Skeletal muscle tissue (tissue), 4 donors: Measurements from ENCODE around the gene PPA1. TPM values are rescaled to one million over a fixed set of nuclear protein-coding genes. Genes with fewer than 3 reads are reported as not detected.
A peak's percentile ranks its signal among the peaks of the same experiment; 100 is the strongest.

Experiments
- H3K27ac ChIP-seq: one replicate; pipeline ENCODE4 v1.7.0; 2013; ENCODE audit warnings: mild to moderate bottlenecking, low read depth, low read length, inconsistent platforms
- H3K27me3 ChIP-seq, 3 donors: one replicate each; pipeline ENCODE4 v1.7.0; 2013; ENCODE audit warnings: low read length in 3 of 3; ENCODE audit not compliant: control insufficient read depth in 3 of 3, insufficient read depth in 3 of 3
- H3K36me3 ChIP-seq, 3 donors: one replicate each; pipeline ENCODE4 v1.7.0; 2013; ENCODE audit warnings: low read length in 3 of 3; ENCODE audit not compliant: control insufficient read depth in 3 of 3, insufficient read depth in 3 of 3
- H3K4me1 ChIP-seq, 3 donors: one replicate each; pipeline ENCODE4 v1.7.0; 2013; ENCODE audit warnings: low read length in 3 of 3, mild to moderate bottlenecking in 3 of 3; ENCODE audit not compliant: control insufficient read depth in 3 of 3, insufficient read depth in 3 of 3
- H3K4me3 ChIP-seq, 3 donors: one replicate each; pipeline ENCODE4 v1.7.0; 2013; ENCODE audit warnings: low read length in 3 of 3
- H3K9ac ChIP-seq, 3 donors: one replicate each; pipeline ENCODE4 v1.7.0; 2013; ENCODE audit warnings: low read length in 3 of 3, mild to moderate bottlenecking in 3 of 3, moderate library complexity in 2 of 3, low read depth in 1 of 3
- H3K9me3 ChIP-seq, 3 donors: one replicate each; pipeline ENCODE4 v1.7.0; 2013; ENCODE audit warnings: low read length in 3 of 3; ENCODE audit not compliant: control insufficient read depth in 3 of 3
- total RNA-seq: library from RNA; depleted of rRNA; stranded (reverse); fragments of >200 nt; gene quantifications from one replicate; pipeline ENCODE4 v1.2.3, GENCODE V29; 2014
- donor health status: Osteomylitis.

PPA1 gene
- total RNA-seq, 1 donor from 2014 or later, result 59.5 TPM

DNA sequence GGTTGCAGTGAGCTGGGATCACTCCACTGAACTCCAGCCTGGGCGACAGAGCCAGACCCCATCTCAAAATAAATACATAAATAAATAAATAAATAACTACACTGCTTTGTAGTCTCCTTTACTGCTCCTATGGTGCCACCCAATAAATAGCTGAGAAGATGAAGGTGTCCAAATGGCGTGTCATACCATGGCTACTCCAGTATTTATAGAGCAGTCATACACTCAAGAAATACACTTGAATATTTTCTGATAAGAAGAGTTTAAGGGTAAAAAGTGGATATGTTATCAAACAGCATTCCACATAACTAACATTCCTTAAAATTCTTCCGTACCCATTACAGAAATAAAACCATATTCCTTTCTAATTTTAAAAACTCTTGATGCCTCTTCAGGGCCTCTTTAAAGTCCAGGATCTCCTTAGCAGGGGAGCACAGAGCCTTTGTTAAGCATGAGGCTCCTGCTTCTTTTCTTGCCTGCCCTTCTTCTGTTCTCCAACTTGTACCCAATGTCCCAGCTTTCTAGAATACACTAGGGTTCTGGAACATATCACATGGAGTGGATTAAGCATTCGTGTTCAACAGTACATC is 55.0 kb downstream of the PPA1 start:
- Histone ChIP-seq H3K4me3 (no peak overlapping the region), H3K9ac (no peak overlapping the region), H3K27me3 (no peaks in the 10 kb centered on the region), H3K27ac (no peak overlapping the region), H3K4me1 (peaks cover 0 to 6% (median 3%) of the 10 kb centered on the region in 3 donors), H3K36me3 (no peaks in the 10 kb centered on the region), H3K9me3 (peaks cover 0 to 3% (median 0%) of the 10 kb centered on the region in 3 donors)

DNA sequence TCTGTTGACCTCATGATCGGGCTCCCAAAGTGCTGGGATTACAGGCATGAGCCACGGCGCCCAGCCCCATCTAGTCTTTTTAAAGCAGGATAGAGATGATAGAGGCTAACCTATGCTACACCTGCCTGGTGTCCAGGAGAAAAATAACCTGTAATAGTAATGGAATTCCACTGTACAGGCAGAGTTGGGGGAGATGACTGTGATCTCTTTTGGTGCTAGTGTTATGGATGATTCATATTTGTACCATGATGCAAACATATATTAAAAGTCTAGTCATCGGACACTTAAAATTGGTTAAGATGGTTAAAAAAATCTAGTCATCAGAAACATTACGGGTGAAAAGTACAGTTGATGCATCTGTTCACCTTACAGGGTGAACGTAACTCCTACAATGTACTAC is 56.8 kb downstream of the PPA1 start:
- no peak overlapping the region for H3K4me3 ChIP-seq
- peaks cover 0 to 6% (median 3%) of the 10 kb centered on the region in 3 donors for H3K4me1 ChIP-seq
- no peaks in the 10 kb centered on the region for H3K27me3 ChIP-seq
- peaks cover 0 to 3% (median 0%) of the 10 kb centered on the region in 3 donors for H3K9me3 ChIP-seq
- H3K36me3 ChIP-seq, result no peaks in the 10 kb centered on the region
- no peak overlapping the region for H3K9ac ChIP-seq
- H3K27ac ChIP-seq, result no peak overlapping the region

- Histone ChIP-seq H3K9me3 (peaks cover 0 to 3% (median 0%) of the 10 kb centered on the region in 3 donors), H3K4me3 (no peak overlapping the region), H3K9ac (no peak overlapping the region), H3K27ac (no peak overlapping the region), H3K27me3 (no peaks in the 10 kb centered on the region), H3K4me1 (peaks cover 0 to 6% (median 3%) of the 10 kb centered on the region in 3 donors), H3K36me3 (no peaks in the 10 kb centered on the region)
These were observed 57.7 kb downstream of the PPA1 start for GRCh38 chr10:70175516-70175915.

DNA sequence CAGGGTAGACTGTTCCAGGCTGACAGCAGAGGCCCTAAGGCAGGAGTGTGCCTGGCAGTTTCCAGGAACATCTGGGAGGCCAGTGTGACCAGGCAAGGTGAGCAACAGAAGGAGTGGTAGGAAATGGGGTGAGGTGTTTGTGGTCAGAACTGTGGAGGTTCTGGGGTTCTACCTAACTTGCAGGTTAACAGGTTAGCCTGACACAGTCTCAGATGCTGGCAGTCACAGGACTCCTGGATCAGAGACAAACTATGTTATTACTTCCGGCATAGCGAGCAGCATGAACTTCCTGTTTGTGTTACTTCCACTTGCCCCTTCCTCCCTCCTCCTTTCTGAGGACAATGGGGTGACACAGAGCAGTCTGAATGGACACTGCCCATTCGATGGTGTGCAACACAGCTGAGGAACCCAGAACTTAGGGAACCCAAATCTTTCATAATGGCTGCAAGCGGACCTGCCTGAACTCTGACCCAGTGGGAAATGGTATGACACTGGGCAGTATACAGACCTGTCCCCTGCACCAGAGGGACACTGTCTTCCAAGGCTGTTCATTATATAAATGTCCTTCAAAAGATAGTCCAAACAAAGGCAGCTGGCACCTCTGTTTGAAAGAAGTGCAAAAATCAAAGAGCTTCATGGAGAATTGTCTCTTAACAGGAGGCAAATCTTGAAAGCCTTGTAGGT is 59.0 kb downstream of the PPA1 start:
- Histone ChIP-seq H3K4me3 (no peak overlapping the region), H3K27me3 (no peaks in the 10 kb centered on the region), H3K4me1 (peaks cover 5 to 14% (median 9%) of the 10 kb centered on the region in 3 donors), H3K9ac (no peak overlapping the region), H3K9me3 (no peaks in the 10 kb centered on the region), H3K27ac (no peak overlapping the region), H3K36me3 (no peaks in the 10 kb centered on the region)

DNA sequence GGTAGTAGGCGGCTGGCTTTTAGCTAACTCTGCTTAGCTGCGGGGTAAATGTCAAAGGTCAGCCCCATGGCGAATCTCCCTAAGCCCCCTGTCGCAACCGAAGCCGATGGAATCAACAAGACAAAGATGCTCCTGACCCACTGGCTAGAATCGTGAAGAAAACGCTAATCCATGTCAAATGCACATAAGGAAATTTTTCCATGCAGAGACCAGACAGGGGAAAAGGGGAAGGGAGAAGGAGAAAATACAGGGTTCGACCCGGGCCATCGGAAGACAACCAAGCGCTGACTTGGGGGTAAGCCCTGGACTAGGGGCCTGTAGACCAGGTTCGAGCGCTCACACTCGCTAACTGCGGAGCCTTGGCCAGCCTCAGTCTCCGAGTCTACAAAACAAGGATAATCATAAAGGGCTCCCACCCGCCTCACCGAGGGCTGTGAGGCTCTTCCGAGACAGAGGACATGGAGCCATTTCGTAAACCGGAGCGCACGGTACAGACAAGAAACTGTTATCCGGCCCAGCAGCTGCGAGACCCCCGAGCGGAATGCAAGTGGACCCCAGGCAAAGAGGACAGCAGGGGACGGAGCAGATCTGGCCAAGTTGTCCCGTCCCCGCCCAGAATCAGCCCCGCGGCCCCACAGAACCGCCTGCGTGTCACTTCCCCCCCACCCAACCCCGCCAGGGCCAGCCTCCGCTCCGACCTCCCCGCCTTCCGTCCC is 63.4 kb downstream of the PPA1 start:
- H3K4me3 ChIP-seq, result peak overlapping the region; percentile 93 to 96 (median 96)
- peak overlapping the region; percentile 88 for H3K27ac ChIP-seq
- H3K27me3 ChIP-seq, result no peaks in the 10 kb centered on the region
- H3K9me3 ChIP-seq, result no peaks in the 10 kb centered on the region
- peaks cover 0 to 12% (median 0%) of the 10 kb centered on the region in 3 donors for H3K36me3 ChIP-seq
- H3K4me1 ChIP-seq, result peaks cover 14 to 28% (median 15%) of the 10 kb centered on the region in 3 donors
- peak overlapping the region; percentile 95 to 97 (median 97) for H3K9ac ChIP-seq

- no peaks in the 10 kb centered on the region for H3K9me3 ChIP-seq
- no peaks in the 10 kb centered on the region for H3K27me3 ChIP-seq
- peak overlapping the region in 2 of 3 donors; percentile 97 for H3K9ac ChIP-seq
- H3K4me3 ChIP-seq, result peak overlapping the region; percentile 93 to 96 (median 96)
- peaks cover 0 to 12% (median 0%) of the 10 kb centered on the region in 3 donors for H3K36me3 ChIP-seq
- no peak overlapping the region for H3K27ac ChIP-seq
- H3K4me1 ChIP-seq, result peaks cover 15 to 28% (median 22%) of the 10 kb centered on the region in 3 donors
These were observed 64.2 kb downstream of the PPA1 start for GRCh38 chr10:70169011-70169410.

DNA sequence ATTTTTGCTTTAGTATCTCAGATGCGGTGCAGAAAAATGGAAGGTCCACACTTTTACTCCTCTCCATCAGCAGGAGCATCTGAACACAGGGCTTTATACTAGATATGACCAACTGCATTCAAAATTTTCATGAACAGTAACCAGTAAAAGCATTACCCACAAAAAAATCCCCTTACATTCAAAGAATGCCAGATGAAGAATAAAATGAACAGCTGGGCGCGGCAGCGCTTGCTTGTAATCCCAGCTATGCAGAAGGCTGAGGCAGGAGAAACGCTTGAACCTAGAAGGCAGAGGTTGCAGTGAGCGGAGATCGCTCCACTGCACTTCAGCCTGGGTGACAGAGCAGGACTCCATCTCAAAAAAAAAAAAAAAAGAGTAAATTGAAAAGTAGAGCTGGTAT is 66.0 kb downstream of the PPA1 start:
- Histone ChIP-seq H3K27ac (no peak overlapping the region), H3K9ac (no peak overlapping the region), H3K4me1 (peaks cover 13 to 35% (median 29%) of the 10 kb centered on the region in 3 donors), H3K27me3 (no peaks in the 10 kb centered on the region), H3K36me3 (peaks cover 0 to 12% (median 0%) of the 10 kb centered on the region in 3 donors), H3K9me3 (no peaks in the 10 kb centered on the region), H3K4me3 (no peak overlapping the region)

DNA sequence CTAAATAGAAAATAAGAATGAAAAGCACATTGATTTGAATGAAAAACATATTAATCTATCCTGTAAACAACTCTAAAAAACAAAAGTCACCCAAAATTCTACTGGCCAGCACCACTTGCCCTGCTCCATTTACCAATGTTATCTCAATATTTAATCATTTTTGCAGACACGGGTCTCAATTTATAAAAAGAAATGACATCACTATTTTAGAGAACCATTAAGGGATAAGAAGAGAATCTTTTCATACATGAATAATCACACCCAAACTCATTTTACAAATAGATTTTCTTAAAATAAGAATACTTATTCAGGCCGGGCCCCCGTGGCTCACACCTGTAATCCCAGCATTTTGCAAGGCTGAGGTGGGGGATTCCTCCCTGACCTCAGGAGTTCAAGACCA is 66.8 kb downstream of the PPA1 start:
- Histone ChIP-seq H3K4me1 (peaks cover 20 to 43% (median 37%) of the 10 kb centered on the region in 3 donors), H3K9me3 (no peaks in the 10 kb centered on the region), H3K27ac (no peak overlapping the region), H3K27me3 (no peaks in the 10 kb centered on the region), H3K4me3 (no peak overlapping the region), H3K9ac (no peak overlapping the region), H3K36me3 (peaks cover 0 to 13% (median 0%) of the 10 kb centered on the region in 3 donors)

GRCh38 chr10:70164163-70164562 is 69.1 kb downstream of the PPA1 start:
- H3K9ac ChIP-seq, result no peak overlapping the region
- no peaks in the 10 kb centered on the region for H3K9me3 ChIP-seq
- H3K27me3 ChIP-seq, result no peaks in the 10 kb centered on the region
- peaks cover 0 to 20% (median 15%) of the 10 kb centered on the region in 3 donors for H3K36me3 ChIP-seq
- H3K4me3 ChIP-seq, result no peak overlapping the region
- H3K4me1 ChIP-seq, result peaks cover 19 to 35% (median 32%) of the 10 kb centered on the region in 3 donors
- no peak overlapping the region for H3K27ac ChIP-seq

DNA sequence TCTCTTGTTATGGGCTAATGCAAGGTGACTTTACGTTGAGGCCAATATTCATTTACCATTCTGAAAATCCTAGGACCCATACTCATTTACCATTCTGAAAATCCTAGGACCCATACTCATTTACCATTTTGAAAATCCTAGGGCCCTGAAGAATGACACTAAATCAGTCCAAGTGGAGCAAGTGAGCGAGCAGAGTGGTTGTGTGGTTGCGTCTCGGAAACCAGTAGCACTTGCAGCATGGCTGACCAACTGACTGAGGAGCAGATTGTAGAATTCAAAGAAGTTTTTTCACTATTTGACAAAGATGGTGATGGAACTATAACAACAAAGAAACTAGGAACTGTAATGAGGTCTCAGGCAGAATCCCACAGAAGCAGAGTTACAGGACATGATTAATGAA is 69.8 kb downstream of the PPA1 start:
- H3K9ac ChIP-seq, result no peak overlapping the region
- H3K27me3 ChIP-seq, result no peaks in the 10 kb centered on the region
- no peaks in the 10 kb centered on the region for H3K9me3 ChIP-seq
- H3K36me3 ChIP-seq, result peaks cover 0 to 20% (median 15%) of the 10 kb centered on the region in 3 donors
- H3K27ac ChIP-seq, result no peak overlapping the region
- H3K4me3 ChIP-seq, result no peak overlapping the region
- peaks cover 13 to 29% (median 26%) of the 10 kb centered on the region in 3 donors for H3K4me1 ChIP-seq
